Mucosa of stomach (tissue), 1 donor: Measurements from ENCODE around the gene HMOX2.

ENCODE experiments used
- H3K27me3 ChIP-seq: one replicate; pipeline ENCODE4 v1.7.0; 2013; ENCODE audit warnings: mild to moderate bottlenecking, low read length; ENCODE audit not compliant: control insufficient read depth, insufficient read depth
- H3K36me3 ChIP-seq: one replicate; pipeline ENCODE4 v1.7.0; 2013; ENCODE audit warnings: low read length; ENCODE audit not compliant: control insufficient read depth, insufficient read depth
- H3K4me1 ChIP-seq: one replicate; pipeline ENCODE4 v1.7.0; 2013; ENCODE audit warnings: mild to moderate bottlenecking, low read length; ENCODE audit not compliant: control insufficient read depth, insufficient read depth
- H3K4me3 ChIP-seq: one replicate; pipeline ENCODE4 v1.7.0; 2013; ENCODE audit warnings: low read length
- H3K9ac ChIP-seq: one replicate; pipeline ENCODE4 v1.7.0; 2013; ENCODE audit warnings: mild to moderate bottlenecking, low read length, moderate library complexity
- H3K9me3 ChIP-seq: one replicate; pipeline ENCODE4 v1.7.0; 2013; ENCODE audit warnings: mild to moderate bottlenecking, low read length, moderate library complexity; ENCODE audit not compliant: control insufficient read depth
- donor health status: Pancreatic carcinoma.

The HMOX2 gene

DNA sequence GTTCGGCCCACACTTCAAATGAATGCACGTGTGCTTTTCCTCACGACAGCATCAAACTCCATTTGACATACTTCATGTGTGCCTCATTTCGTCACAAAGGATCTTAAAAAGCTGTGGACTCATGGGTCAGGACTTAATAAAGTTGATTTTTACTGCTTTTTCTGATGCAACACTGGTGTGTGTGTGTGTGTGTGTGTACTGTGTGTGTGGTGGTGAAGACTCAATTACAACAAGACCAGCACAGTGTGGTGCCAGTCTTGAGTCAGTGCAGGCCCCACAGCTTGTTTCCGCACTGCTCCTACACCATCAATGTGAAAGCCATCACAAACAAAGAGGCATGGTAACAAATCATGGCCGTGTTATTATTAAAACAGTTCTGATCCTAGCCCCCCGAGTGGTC is 44.7 kb downstream of the HMOX2 start:
- Histone ChIP-seq H3K27me3 (no peaks in the 10 kb centered on the region), H3K4me1 (peaks cover 5% of the 10 kb centered on the region), H3K36me3 (no peaks in the 10 kb centered on the region), H3K9me3 (no peaks in the 10 kb centered on the region), H3K4me3 (no peak overlapping the region), H3K9ac (no peak overlapping the region)

DNA sequence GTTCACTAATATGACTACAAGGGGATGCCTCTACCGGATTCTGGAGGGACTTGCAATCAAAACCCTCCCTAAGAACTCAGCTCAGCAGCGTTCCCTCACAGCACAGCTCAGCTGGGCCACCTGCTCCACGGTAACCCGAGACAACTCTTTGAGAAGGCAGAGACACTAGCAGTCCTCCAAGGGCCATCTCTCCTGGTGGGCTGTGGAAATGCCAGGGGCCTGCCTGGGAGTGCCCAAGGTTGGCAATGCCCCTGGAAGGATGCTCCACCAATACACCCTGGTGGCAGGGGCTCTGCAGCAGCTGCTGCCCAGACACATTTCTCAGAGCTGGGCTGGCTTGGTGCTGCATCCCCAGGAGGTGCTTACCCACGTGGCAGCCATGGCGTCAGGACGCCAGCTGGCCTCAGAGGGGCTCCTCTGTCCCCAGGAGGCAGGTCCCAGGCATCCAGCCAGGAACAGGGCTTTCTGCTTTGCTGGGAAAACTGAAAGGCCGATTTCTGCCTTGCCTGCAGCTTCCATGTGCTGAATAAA is 45.9 kb downstream of the HMOX2 start:
- Histone ChIP-seq H3K9ac (no peak overlapping the region), H3K36me3 (no peaks in the 10 kb centered on the region), H3K4me3 (no peak overlapping the region), H3K27me3 (no peaks in the 10 kb centered on the region), H3K9me3 (no peaks in the 10 kb centered on the region), H3K4me1 (peaks cover 5% of the 10 kb centered on the region)

DNA sequence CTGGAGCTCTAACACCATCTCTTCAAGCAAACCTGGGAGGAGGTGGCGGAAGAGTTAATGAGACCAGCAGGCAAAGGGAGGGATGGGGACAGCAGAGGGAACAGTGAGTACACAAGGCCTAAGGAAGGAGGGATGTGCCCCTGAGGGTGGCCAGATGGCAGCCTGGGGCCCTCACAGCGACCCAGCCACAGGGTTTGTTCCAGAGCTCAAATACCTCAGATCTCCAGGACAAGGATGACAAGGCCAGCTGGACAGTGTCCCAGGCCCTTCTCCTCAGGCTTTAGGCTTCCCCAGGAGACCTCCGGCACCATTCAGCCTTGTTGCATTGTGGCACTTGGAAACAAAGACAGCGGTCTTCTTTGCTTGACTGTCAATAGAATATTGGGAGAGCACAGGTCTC is 47.5 kb downstream of the HMOX2 start:
- no peak overlapping the region for H3K4me3 ChIP-seq
- H3K36me3 ChIP-seq: no peaks in the 10 kb centered on the region
- H3K27me3 ChIP-seq: no peaks in the 10 kb centered on the region
- peaks cover 5% of the 10 kb centered on the region for H3K4me1 ChIP-seq
- H3K9me3 ChIP-seq: no peaks in the 10 kb centered on the region
- no peak overlapping the region for H3K9ac ChIP-seq

DNA sequence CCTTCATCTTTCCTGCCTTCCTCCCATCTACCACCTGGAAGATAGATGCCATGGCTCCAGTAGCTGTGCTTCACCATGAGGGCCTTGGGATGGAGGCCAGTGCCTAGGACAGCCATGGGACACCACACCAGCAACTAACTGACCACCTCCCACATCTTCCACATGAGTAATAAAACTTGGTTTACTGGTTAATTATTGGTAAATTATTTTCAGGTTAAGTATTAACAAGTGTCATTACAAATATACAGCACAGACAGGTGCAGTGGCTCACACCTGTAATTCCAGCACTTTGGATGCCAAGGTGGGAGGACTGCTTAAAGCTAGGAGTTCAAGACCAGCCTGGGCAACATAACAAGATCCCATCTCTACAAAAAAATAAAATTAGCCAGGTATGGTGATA is 48.4 kb downstream of the HMOX2 start:
- Histone ChIP-seq H3K9me3 (no peaks in the 10 kb centered on the region), H3K4me3 (no peak overlapping the region), H3K27me3 (no peaks in the 10 kb centered on the region), H3K4me1 (peaks cover 5% of the 10 kb centered on the region), H3K36me3 (no peaks in the 10 kb centered on the region), H3K9ac (no peak overlapping the region)

DNA sequence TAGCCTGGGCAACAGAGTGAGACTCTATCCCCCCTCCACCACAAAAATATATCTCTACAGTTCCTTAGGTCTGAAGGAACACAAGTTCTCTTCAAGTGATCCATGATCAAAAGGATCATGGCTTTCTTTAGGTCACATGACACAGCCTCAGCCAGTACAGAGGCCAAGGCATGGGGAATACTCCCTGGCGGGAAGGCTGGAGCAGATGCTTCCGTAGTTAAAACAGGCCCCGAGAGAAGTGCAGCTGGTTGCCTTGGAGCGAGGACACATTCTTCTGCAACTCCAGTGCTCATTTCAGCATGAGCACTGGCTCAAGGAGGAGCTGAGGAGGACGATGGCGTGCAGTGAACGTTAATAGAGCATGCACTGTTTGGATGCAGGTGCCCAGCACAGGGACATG is 48.9 kb downstream of the HMOX2 start:
- no peaks in the 10 kb centered on the region for H3K9me3 ChIP-seq
- H3K27me3 ChIP-seq: no peaks in the 10 kb centered on the region
- no peaks in the 10 kb centered on the region for H3K36me3 ChIP-seq
- H3K9ac ChIP-seq: no peak overlapping the region
- peaks cover 5% of the 10 kb centered on the region for H3K4me1 ChIP-seq
- H3K4me3 ChIP-seq: no peak overlapping the region

DNA sequence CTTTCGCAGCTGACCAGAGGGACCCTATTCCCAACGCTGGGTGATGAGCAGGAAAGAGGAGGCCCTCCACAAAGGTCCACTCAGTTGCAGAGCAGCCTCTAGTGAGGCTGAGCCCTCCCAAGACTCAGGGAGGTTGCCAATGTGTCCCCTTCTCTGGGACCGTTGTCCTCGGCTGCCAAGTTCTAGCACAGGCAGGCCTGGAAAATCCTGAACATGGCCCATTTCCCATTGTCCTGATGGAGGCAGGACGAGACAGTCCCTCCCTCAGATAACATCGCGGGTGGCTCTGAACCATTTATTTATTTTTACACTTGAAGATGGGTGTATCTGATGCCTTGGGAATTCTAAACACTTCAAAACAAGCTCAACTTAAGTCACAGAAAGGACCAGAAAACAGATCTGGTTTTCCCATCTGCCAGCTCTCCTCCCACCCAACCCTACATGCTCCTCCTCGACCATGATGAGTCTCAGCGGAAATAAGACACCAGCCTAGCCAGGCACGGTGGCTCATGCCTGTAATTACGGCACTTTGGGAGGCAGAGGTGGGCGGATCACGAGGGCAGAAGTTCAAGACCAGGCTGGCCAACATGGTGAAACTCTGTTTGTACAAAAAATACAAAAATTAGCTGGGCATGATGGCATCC is 49.6 kb downstream of the HMOX2 start:
- no peaks in the 10 kb centered on the region for H3K27me3 ChIP-seq
- no peaks in the 10 kb centered on the region for H3K9me3 ChIP-seq

DNA sequence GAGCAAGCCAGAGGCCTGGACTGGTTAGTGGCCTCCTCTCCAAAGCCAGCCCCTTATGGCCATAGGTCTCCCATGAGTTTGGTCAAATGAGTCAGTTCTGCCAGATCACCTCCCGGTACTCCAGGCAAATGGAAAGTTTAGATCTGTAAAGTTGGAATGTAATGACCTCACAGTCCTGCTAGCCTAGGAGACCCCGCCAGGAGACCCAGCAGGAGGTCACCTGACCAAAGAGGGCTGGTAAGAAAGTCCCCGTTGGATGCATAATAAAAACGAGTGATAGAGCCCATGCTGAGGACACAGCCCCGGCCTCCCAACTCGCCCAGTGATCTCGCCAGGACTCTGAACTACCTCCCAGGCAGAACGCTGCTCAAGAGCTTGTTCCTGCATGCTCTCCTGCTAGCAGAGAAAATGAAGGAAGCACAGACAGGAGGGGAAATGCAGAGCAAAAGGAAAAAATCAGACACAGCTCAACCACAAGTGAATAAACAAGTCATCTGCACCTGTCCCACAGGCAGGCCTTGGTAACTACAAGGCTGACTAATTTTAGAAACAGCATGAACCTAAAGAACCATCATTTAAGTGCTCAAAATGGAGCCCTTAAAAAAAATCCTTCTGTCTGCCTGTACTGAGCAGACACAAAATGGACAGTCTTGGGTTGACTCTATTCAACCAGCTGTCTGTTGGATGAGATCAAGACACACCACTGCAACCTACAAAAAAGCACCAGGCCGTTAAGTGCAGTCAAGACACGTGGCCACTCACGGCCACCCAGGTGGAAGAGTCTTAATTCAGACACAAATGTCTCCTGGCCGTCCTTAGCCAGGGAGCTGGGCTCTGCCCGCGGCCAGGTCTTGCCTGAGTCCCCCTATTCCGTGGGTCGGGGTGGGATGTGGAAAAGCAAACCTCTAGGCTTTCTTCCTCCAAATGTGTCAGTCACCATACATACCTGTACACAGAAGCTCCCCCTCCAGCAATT is 53.2 kb downstream of the HMOX2 start:
- H3K36me3 ChIP-seq: no peaks in the 10 kb centered on the region
- no peaks in the 10 kb centered on the region for H3K27me3 ChIP-seq
- H3K9me3 ChIP-seq: no peaks in the 10 kb centered on the region
- H3K9ac ChIP-seq: no peak overlapping the region
- no peak overlapping the region for H3K4me3 ChIP-seq
- H3K4me1 ChIP-seq: peaks cover 5% of the 10 kb centered on the region

More for the DNA sequence above, 49.6 kb downstream of the HMOX2 start:
- Histone ChIP-seq H3K4me3 (no peak overlapping the region), H3K9ac (no peak overlapping the region), H3K36me3 (no peaks in the 10 kb centered on the region), H3K4me1 (peaks cover 5% of the 10 kb centered on the region)

DNA sequence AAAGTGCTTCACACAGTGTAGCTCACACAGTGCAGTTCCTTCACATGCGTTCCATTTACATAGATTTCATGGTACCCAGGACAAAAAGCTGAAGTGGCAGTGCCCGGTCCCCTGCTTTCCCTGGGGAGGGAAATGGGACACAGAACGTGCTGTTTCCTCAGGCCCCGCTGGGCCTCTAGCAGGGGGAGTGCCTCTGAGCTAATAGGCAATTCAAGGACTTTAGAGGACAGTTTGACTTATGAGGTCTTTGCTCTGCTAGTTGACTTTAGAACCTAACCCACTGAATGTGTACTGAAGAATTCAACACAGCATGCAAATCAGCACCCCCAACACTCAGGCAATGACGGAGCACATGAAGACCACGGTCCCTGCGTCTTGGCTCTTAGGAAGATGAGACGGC is 55.6 kb downstream of the HMOX2 start:
- no peaks in the 10 kb centered on the region for H3K4me1 ChIP-seq
- H3K27me3 ChIP-seq: no peaks in the 10 kb centered on the region
- H3K9me3 ChIP-seq: no peaks in the 10 kb centered on the region
- H3K4me3 ChIP-seq: no peak overlapping the region
- H3K9ac ChIP-seq: no peak overlapping the region
- no peaks in the 10 kb centered on the region for H3K36me3 ChIP-seq

DNA sequence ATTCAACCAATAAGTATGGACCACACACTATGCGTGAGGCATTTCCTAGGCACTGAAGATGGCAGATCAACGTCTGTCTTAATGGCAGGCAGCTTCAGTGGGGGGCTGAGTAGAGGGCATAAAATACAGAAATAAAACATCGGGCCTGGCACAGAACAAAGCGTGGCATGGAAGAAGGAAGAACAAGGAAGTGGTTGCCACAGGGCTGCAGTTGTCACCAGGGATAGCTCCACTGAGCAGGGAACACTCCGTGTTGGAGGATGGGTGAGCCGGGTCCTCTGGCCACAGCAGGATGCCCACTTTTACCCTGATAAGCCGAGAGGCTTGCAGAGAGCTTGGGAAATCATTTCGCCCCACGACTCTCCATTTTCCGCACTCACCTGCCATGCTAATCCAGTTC is 56.0 kb downstream of the HMOX2 start:
- Histone ChIP-seq H3K4me1 (peaks cover 1% of the 10 kb centered on the region), H3K36me3 (no peaks in the 10 kb centered on the region)

DNA sequence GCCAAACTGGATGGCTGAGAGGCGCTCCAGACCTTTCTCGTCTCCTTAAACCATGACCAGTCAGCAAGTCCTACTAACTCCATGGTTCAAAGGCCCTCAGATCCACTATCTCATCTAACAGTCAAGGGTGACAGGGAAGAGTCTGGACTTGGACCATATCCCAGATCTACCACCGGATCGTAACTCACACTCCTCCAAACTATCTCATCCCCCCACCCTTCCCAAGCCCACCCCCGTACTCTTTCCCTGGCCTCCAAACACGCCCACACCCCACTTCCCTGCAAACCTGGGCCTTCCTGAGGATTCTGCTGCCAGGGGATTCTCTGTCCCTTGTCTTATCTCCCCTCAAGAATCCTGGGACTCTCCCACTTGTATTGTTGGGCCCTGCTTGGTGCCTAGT is 57.3 kb downstream of the HMOX2 start:
- Histone ChIP-seq H3K27me3 (peaks cover 9% of the 10 kb centered on the region), H3K9ac (no peak overlapping the region), H3K4me3 (no peak overlapping the region), H3K4me1 (peaks cover 7% of the 10 kb centered on the region), H3K36me3 (no peaks in the 10 kb centered on the region), H3K9me3 (no peaks in the 10 kb centered on the region)

More for the DNA sequence above, 56.0 kb downstream of the HMOX2 start:
- Histone ChIP-seq H3K4me3 (no peak overlapping the region), H3K27me3 (peaks cover 1% of the 10 kb centered on the region), H3K9me3 (no peaks in the 10 kb centered on the region), H3K9ac (no peak overlapping the region)

DNA sequence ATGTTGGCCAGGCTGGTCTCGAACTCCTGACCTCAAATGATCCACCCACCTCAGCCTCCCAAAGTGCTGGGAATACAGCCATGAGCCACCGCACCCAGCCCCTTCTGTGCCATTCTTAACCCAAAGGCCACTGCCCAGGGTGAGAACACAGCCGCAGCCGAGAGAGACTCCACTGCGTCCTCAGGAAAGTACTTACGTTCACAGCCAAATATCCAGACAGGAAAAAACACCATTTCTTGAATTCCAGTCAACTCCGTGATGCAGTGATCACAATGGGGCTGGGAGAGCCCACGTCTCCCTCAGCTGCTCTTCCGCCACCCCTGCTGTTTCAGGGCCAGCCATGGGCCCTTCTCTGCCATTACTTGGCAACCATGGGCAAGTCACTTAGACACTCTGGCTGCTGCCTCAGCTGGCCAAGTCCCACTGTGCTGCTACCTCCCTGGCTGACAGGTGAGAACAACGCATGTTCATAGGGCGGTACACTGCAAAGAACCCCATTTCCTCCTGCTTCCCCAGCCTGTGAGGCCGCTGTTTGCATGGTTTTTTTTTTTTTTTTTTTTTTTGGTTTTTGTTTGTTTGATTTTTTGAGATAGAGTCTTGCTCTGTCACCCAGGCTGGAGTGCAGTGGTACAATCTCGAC is 58.1 kb downstream of the HMOX2 start:
- H3K4me3 ChIP-seq: no peak overlapping the region
- no peak overlapping the region for H3K9ac ChIP-seq
- peaks cover 9% of the 10 kb centered on the region for H3K27me3 ChIP-seq
- H3K4me1 ChIP-seq: peaks cover 7% of the 10 kb centered on the region
- no peaks in the 10 kb centered on the region for H3K36me3 ChIP-seq
- no peaks in the 10 kb centered on the region for H3K9me3 ChIP-seq

DNA sequence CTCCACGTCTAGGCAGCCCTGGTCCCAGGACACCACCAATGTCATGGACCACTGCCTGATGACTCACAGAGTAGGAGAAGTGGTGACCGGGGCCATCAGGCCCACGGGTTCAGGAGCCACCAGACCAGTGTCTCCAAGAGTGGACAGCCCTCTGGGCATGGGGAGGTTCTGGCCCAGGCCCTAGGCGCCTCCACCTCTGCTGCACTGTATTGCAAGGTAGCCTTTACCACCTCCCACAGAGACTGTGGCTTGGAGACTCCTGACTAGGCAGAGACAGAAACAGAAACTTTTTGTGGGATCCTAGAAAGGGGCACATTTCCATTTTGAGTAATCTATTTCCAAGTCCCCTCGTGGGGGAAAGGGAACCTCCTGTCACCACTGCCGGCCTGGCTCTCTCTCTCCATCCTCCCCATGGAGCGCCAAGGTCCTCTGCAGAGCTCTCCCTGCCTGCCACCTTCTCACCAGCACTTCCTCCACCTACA is 59.5 kb downstream of the HMOX2 start:
- Histone ChIP-seq H3K4me1 (peaks cover 7% of the 10 kb centered on the region), H3K9me3 (no peaks in the 10 kb centered on the region), H3K27me3 (peaks cover 9% of the 10 kb centered on the region), H3K4me3 (no peak overlapping the region), H3K9ac (no peak overlapping the region), H3K36me3 (no peaks in the 10 kb centered on the region)
